NCI-H2029 (cell line): ENCODE data around the gene IGF2BP3.
"Not testable (repeated sequence)": the region's sequence is repeated elsewhere in the genome, so short reads cannot be mapped to it uniquely, and the experiment has no call there.

ENCODE experiments used
- DNase-seq: peaks from one replicate; lab custom pipeline; 2025; lab: John Stamatoyannopoulos, UW

The IGF2BP3 gene

GRCh38 chr7:23470330-23471105 is at the start of gene IGF2BP3:
IGF2BP3 (minus strand) TSS chr7:23470491; CDS start chr7:23470110, 381 bp downstream.
- no peak for DNase-seq

DNA sequence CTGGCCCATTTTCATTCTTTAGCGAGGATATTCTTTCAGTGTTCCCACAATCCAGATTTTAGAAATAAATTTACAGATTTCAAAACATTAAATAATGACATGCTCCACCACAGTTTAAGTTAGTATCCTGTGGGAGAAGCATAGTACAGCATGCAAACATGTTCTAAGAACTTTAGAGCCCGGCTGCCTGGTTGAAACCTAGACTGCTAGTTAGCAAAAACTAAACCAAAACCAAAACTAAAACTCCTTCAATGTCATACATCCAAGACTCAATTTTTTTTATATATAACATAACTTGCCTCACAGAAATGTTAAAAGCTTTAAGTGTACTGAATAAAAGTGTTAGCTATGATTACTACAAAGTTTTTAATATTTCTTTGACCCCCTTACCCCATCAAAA is 44.5 kb upstream of the IGF2BP3 start:
- DNase-seq = no peak

DNA sequence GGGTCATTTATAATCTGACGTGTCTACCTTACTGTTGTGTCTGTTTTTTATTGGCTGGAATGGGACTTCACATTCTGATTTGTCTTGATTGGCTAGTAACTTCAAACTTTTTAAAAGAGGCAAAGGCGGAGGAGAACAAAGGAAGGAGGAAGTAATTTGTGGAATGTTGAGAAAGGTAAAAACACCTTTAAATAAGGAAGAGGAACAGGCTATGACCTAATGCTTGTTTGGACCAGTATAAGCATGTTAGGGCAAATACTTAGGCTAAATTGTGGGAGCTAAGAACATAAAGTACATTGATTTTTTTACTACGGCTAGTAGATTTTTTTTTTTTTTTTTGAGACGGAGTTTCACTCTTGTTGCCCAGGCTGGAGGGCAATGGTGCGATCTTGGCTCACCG is 43.5 kb upstream of the IGF2BP3 start:
- not testable (repeated sequence) for DNase-seq

GRCh38 chr7:23494009-23494408 is 23.7 kb upstream of the IGF2BP3 start:
- no peak for DNase-seq

- no peak for DNase-seq
These were observed 21.2 kb upstream of the IGF2BP3 start for GRCh38 chr7:23491502-23491901.

DNA sequence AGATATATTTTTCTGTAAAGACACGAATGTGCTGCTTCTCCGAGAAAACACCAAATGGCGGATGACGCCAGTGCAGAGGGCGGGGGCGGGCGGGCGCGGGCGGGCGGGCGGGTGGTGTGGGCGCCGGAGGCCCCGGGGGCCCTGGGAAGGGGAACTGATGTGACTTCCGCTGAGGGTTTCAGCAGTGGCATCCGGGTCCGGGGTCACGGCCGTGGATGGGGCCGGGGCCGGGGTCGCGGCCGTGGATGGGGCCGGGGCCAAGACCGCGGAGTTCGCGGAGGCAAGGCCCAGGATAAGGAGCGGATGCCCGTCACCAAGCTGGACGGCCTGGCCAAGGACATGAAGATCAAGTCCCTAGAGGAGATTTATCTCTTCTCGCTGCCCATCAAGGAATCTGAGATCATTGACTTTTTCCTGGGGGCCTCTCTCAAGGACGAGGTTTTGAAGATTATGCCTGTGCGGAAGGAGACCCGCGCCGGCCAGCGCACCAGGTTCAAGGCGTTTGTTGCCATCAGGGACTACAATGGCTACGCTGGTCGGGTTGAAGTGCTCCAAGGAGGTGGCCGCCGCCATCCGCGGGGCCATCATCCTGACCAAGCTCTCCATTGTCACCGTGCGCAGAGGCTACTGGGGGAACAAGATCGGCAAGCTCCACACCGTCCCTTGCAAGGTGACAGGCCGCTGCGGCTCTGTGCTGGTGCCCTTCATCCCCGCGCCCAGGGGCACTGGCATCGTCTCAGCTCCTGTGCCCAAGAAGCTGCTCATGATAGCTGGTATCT is 20.3 kb upstream of the IGF2BP3 start:
- DNase-seq = no peak

- not testable (repeated sequence) for DNase-seq
These were observed 18.4 kb upstream of the IGF2BP3 start for GRCh38 chr7:23488714-23489113.

DNA sequence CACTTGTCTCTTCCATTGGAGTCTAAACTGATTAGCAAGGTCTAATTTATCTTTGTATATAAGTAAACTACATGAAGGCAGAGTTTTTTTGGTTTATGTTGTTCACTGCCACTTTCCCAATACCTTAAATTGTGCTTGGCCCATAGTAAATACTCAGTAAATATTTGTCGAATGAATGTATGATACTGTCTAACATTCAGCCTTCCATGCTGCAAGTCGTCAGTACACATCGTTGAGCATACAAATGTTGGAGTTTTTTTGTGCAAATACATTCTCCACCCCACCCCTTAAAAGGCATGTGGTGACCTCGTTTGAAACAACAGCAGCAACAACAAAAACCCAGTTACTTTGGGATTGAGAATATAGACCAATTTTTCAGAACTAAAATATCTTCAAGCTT is 17.4 kb upstream of the IGF2BP3 start:
- no peak for DNase-seq

- DNase-seq = no peak
These were observed 15.9 kb upstream of the IGF2BP3 start for GRCh38 chr7:23486002-23486773.

- no peak for DNase-seq
These were observed 12.4 kb upstream of the IGF2BP3 start for GRCh38 chr7:23482686-23483085.

DNA sequence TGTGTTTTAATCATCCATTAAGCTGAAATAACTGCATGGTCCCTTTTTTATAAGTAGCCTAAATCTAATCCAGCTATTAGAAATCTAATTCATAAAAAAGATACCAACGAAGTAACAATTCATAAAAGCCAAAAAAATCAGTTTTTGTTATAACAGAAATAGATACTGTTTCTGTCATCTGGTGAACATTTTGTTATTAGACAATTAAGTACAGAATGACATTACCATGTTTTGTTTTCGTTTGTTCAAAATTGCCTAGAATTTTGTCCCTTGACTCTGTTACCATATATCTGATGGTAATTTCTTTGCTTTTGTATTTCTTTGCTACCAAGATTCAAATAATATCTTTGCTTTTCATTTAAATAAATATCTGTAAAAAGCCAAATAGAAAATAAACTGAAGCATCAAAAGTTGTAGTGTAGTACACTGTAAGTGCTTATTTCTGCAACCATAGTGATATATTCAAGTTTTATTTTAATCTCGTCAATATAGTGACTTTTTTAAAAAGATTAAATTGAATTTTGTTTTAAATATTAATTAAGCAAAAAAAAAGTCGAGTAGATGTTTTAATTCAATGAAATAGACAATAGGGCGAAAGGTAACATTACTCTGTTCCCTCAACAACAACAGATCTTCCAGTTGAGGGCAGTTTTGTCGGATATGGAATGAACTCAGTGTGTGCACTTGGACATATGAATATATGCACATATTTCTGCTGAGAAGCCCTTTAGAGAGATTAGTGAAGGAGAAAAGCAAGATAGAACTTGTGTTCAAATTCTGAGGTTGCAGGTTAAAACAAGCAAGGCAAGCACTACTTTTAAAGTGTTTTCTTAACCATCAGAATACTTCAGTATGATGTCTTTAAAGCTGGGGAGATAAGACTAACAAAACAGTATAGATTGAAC is 7.9 kb upstream of the IGF2BP3 start:
- DNase-seq = no peak

DNA sequence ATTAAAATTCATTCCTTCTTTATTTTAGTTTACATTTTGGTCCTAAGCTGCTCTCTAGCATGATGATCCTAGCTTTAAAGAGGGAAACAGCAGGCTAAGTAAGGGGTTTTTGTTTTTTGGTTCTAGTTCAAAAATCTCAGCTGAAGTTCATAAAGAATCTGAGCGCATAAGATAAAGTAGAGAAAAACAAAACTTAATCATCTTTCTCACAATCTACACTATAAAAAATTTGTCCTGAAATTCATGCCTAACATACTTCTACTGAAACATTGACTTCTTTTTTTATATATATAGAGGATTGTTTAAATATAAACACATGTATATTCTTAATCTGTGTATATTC is 6.8 kb upstream of the IGF2BP3 start:
- no peak for DNase-seq

GRCh38 chr7:23476286-23477156 is 6.2 kb upstream of the IGF2BP3 start:
- DNase-seq = no peak

DNA sequence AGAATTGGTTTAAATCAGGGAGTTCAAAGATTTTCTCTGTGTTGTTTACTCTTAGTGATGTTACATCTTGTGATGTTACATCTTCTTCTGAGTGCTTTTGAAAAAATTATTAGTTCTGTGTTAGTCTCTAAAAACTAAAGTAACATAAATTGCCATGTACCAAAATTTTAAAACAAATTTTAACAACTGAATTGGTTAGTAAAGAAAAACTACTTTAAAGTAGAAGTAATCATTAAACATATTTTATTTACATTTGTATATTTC is 5.2 kb upstream of the IGF2BP3 start:
- no peak for DNase-seq

GRCh38 chr7:23474829-23475575 is 4.7 kb upstream of the IGF2BP3 start:
- no peak for DNase-seq

GRCh38 chr7:23474094-23474828 is 4.0 kb upstream of the IGF2BP3 start:
- DNase-seq = peak; percentile 78

- DNase-seq = no peak
These were observed 3.5 kb upstream of the IGF2BP3 start for GRCh38 chr7:23473844-23474093.

DNA sequence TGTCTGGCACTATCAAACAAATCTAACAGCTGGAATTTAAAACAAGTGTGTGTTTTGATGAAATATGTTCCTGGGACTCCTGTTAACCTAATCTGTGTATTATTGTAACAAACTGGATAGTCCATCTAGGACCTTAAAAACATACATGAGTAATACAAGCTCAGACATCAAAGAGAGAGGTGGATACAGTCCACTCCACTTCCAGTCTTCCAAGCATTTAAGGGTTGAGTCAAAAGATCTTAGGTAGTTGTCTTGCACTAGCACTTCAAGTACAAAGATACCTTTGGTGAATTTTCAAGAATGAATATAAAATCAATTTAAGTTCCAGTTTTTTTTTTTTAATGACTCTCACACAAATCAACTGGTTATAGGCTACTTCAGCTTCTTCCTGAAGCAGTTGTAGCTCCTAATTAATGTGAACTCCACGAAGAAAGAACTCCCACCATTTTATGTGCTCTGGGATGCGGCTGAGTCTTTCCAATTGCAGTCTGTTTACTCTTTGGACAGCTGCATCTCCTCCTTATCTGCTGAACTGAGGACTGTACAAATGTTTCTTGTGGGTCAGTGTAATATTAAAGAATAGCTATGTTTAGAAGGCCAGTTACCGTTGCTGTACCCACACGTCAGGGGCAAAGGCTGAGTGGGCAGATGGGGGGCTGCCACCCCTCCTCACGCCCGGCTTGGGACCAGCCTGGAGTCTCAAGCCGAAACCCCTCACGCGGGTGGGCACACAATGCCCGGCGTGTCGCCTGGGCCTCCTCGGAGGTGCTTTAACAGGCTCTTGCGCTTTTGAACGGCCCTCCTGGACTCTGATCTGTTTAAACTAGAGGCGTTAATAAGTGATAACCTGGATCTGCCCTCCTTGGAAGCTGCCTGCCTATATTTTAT is 2.9 kb upstream of the IGF2BP3 start:
- no peak for DNase-seq

DNA sequence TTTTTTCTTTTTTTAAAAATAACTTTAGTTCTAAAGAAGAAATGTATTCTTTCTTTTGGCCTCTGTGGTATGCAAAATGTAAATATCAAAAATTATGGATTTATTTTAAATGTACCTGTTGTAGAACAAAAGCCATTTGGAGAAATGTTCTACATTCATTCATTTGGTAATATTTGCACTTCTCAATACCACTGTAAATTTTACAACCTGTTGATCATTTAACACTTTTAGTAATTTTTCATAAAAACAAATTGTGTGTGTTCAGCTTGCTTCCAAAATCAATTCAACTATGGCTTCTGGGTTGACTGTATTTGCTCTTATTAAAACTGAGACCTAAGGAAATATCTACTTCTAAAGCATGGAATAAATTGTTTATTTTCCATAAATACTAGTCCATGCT is 2.3 kb upstream of the IGF2BP3 start:
- no peak for DNase-seq
